B cell (primary cell): ENCODE data around the gene HINT1. TPM values are rescaled to one million over a fixed set of nuclear protein-coding genes. Genes with fewer than 3 reads are reported as not detected.

Experiments used
- ATAC-seq: fragments of 200-7000 bp; cut with Tn5 transposase; one replicate; pipeline ENCODE4 v1.10.0; 2021; ENCODE audit warnings: low read depth, mild to moderate bottlenecking, moderate number of reproducible peaks, moderate library complexity
- CTCF ChIA-PET: fragments of 350-600 bp; sonication (Branson Sonifier 250); formaldehyde crosslinking; loops from one replicate; lab custom pipeline; 2021; ENCODE audit warnings: antibody characterized with exemption, inconsistent platforms; lab: Charles Lee
- POLR2A ChIA-PET: fragments of 350-600 bp; sonication (Branson Sonifier 250); formaldehyde crosslinking; loops from one replicate; lab custom pipeline; 2021; ENCODE audit warnings: antibody characterized with exemption; lab: Charles Lee
- DNase-seq: peaks from one replicate; pipeline ENCODE4 v3.0.0; 2013
- H2AFZ ChIP-seq: 2 replicates; pipeline ENCODE4 v1.6.1; 2012; ENCODE audit warnings: mild to moderate bottlenecking, low read depth, low read length; ENCODE audit not compliant: insufficient read depth, poor library complexity, severe bottlenecking
- H3K27ac ChIP-seq, 2 donors: 1 replicate in 1 of 2; 2 replicates in 1 of 2; pipeline ENCODE4 v1.5.1; 2012 to 2013; ENCODE audit warnings: low read length in 2 of 2, mild to moderate bottlenecking in 2 of 2, moderate library complexity in 1 of 2
- H3K27me3 ChIP-seq, 4 experiments: fragments of 200-600 bp in 1 of 4; sonication (generic) in 1 of 4; replicated peaks in 1 of 4; 1 replicate in 2 of 4; 2 replicates in 2 of 4; pipeline versions ENCODE4 v1.6.1 to v1.7.0; 2013 to 2016; ENCODE audit warnings: low read length in 3 of 4, mild to moderate bottlenecking in 2 of 4, mixed read lengths in 1 of 4, moderate library complexity in 1 of 4; ENCODE audit not compliant: insufficient read depth in 4 of 4, control insufficient read depth in 3 of 4; ENCODE audit errors: control extremely low read depth in 1 of 4
- H3K36me3 ChIP-seq, 2 experiments: replicated peaks in 1 of 2; 1 replicate in 1 of 2; 2 replicates in 1 of 2; pipeline versions ENCODE4 v1.6.1 to v1.7.1; 2013; ENCODE audit warnings: low read length in 1 of 2; ENCODE audit not compliant: insufficient read depth in 2 of 2, control insufficient read depth in 1 of 2; ENCODE audit errors: control extremely low read depth in 1 of 2, extremely low read depth in 1 of 2
- H3K4me1 ChIP-seq, 2 donors: fragments of 200-600 bp in 1 of 2; sonication (generic) in 1 of 2; 1 replicate in 1 of 2; 2 replicates in 1 of 2; pipeline versions ENCODE4 v1.5.1 to v1.6.1; 2013 to 2017; ENCODE audit warnings: low read length in 2 of 2; ENCODE audit not compliant: control insufficient read depth in 2 of 2, insufficient read depth in 2 of 2
- H3K4me2 ChIP-seq: replicated peaks from 2 replicates; pipeline ENCODE3; 2012; ENCODE audit warnings: mild to moderate bottlenecking, low read depth, low read length; ENCODE audit not compliant: poor library complexity, severe bottlenecking
- H3K4me3 ChIP-seq, 5 experiments: fragments of 200-600 bp in 1 of 5; sonication (generic) in 1 of 5; 1 replicate in 3 of 5; 2 replicates in 2 of 5; pipeline versions ENCODE4 v1.5.1 to v1.7.0; 2011 to 2016; ENCODE audit warnings: low read length in 4 of 5, mild to moderate bottlenecking in 4 of 5, low read depth in 2 of 5, control low read depth in 1 of 5, moderate library complexity in 1 of 5; ENCODE audit not compliant: insufficient read depth in 1 of 5; ENCODE audit errors: control extremely low read depth in 1 of 5, extremely low read depth in 1 of 5
- H3K79me2 ChIP-seq: fragments of 200-600 bp; sonication (generic); one replicate; pipeline ENCODE4 v1.6.0; 2016; ENCODE audit warnings: low read length; ENCODE audit not compliant: control insufficient read depth, insufficient read depth
- H3K9ac ChIP-seq: fragments of 200-600 bp; sonication (generic); 2 replicates; pipeline ENCODE4 v1.6.1; 2017; ENCODE audit warnings: mild to moderate bottlenecking, low read length, moderate library complexity
- H3K9me3 ChIP-seq, 3 donors: one replicate each; pipeline versions ENCODE4 v1.6.1 to v1.7.1; 2013; ENCODE audit warnings: low read length in 2 of 3; ENCODE audit not compliant: control insufficient read depth in 2 of 3, insufficient read depth in 1 of 3; ENCODE audit errors: control extremely low read depth in 1 of 3
- H4K20me1 ChIP-seq: 2 replicates; pipeline ENCODE4 v1.6.0; 2012; ENCODE audit warnings: mild to moderate bottlenecking, low read length; ENCODE audit not compliant: insufficient read depth, control insufficient read depth, poor library complexity, severe bottlenecking
- H3K27ac Mint-ChIP-seq: one replicate; pipeline ENCODE4 v1.8.0; 2021; ENCODE audit warnings: mixed read lengths
- H3K27me3 Mint-ChIP-seq: one replicate; pipeline ENCODE4 v1.8.0; 2021; ENCODE audit warnings: mixed read lengths
- H3K4me1 Mint-ChIP-seq: one replicate; pipeline ENCODE4 v1.8.0; 2021; ENCODE audit warnings: mixed read lengths
- H3K4me3 Mint-ChIP-seq: one replicate; pipeline ENCODE4 v1.8.0; 2021; ENCODE audit warnings: mixed read lengths
- H3K9me3 Mint-ChIP-seq: one replicate; pipeline ENCODE4 v1.8.0; 2022; ENCODE audit warnings: mixed read lengths; ENCODE audit not compliant: insufficient read depth
- CTCF ChIP-seq: fragments of 200-600 bp; IDR thresholded peaks from one replicate; pipeline ENCODE4 v1.8.0; 2022; ENCODE audit warnings: antibody characterized with exemption, mild to moderate bottlenecking
- EZH2 ChIP-seq: IDR thresholded peaks from 2 replicates; pipeline ENCODE4 v1.6.1; 2012; ENCODE audit warnings: borderline replicate concordance, low read depth, mild to moderate bottlenecking, moderate library complexity, low read length; ENCODE audit not compliant: insufficient read depth, poor library complexity, severe bottlenecking
- WGBS: methylation state at CpG from one replicate; pipeline ENCODE4 v1.1.5; 2013; ENCODE audit warnings: missing lambda C conversion rate; ENCODE audit not compliant: insufficient coverage; 5-methylcytosine and 5-hydroxymethylcytosine counted together
- intact Hi-C: fragments of 100-400 bp; cut with micrococcal nuclease; formaldehyde crosslinking; loops from one replicate; pipeline ENCODE4 v1.10.0; 2022
- polyA plus RNA-seq: library from polyadenylated mRNA; depleted of rRNA; stranded (reverse); fragments of >200 nt; gene quantifications from 2 replicates; pipeline ENCODE4 v1.2.3, GENCODE V29; 2012
- total RNA-seq, 2 donors: library from RNA; stranded (reverse); fragments of 120-200 nt in 1 of 2; gene quantifications; 1 replicate in 1 of 2; 2 replicates in 1 of 2; pipeline versions ENCODE4 v1.2.3 to v1.2.4, GENCODE V29; 2013 to 2022

HINT1 gene
- total and polyA plus RNA-seq, 2 donors (not counting 1 experiment from before 2014, with no cell fraction given) = 206 to 289 TPM

- Histone ChIP-seq H3K27me3 (no peaks in the 10 kb centered on the region), H3K4me3 (no peak overlapping the region), H3K4me2 (no peak overlapping the region), H3K4me1 (no peaks in the 10 kb centered on the region), H2AFZ (no peak overlapping the region), H3K27ac (no peak overlapping the region), H3K9ac (no peak overlapping the region), H4K20me1 (peaks cover 20% of the 10 kb centered on the region), H3K36me3 (peaks cover 12 to 37% of the 10 kb centered on the region in 2 experiments), H3K9me3 (no peaks in the 10 kb centered on the region), H3K79me2 (peaks cover 33% of the 10 kb centered on the region)
- H3K27me3 Mint-ChIP-seq = no peaks in the 10 kb centered on the region
- 98% methylated on average over 5 of the region's 5 CpGs for WGBS
- no peak overlapping the region for H3K4me3 Mint-ChIP-seq
- no peaks in the 10 kb centered on the region for H3K9me3 Mint-ChIP-seq
- intact Hi-C loops = no loop called here
- ChIA-PET CTCF (no interaction called here), POLR2A (no interaction called here)
- no peak for DNase-seq
- no peak for ATAC-seq
- TF ChIP-seq EZH2 (no peak), CTCF (no peak)
- H3K4me1 Mint-ChIP-seq = peaks cover 14% of the 10 kb centered on the region
- no peak overlapping the region for H3K27ac Mint-ChIP-seq
Observed at GRCh38 chr5:131156957-131157356, 8.1 kb downstream of the HINT1 start.

- Histone ChIP-seq H3K4me3 (no peak overlapping the region), H3K9me3 (no peaks in the 10 kb centered on the region), H3K27ac (peak overlapping the region in 1 of 2 donors; percentile 23), H3K4me2 (no peak overlapping the region), H3K79me2 (peaks cover 27% of the 10 kb centered on the region), H3K4me1 (no peaks in the 10 kb centered on the region), H3K9ac (no peak overlapping the region), H3K27me3 (no peaks in the 10 kb centered on the region), H2AFZ (no peak overlapping the region), H4K20me1 (peaks cover 15% of the 10 kb centered on the region), H3K36me3 (peaks cover 12 to 32% of the 10 kb centered on the region in 2 experiments)
- Mint-ChIP-seq H3K27ac (no peak overlapping the region), H3K4me3 (no peak overlapping the region), H3K4me1 (peaks cover 12% of the 10 kb centered on the region), H3K9me3 (no peaks in the 10 kb centered on the region), H3K27me3 (no peaks in the 10 kb centered on the region)
- ATAC-seq (no peak), DNase-seq (no peak)
- ChIA-PET CTCF (no interaction called here), POLR2A (no interaction called here)
- intact Hi-C loops = no loop called here
- no peak for TF ChIP-seq EZH2
- WGBS = 100% methylated on average over 1 of the region's 2 CpGs
Observed at GRCh38 chr5:131156385-131156784, 8.7 kb downstream of the HINT1 start.
